KMS-11 (cell line): Measurements from ENCODE around the gene YY1AP1.
"Not testable (repeated sequence)": the region's sequence is repeated elsewhere in the genome, so short reads cannot be mapped to it uniquely, and the experiment has no call there.

Experiments used
- H2AFZ ChIP-seq: fragments of 200-600 bp; sonication (generic); 2 replicates; pipeline ENCODE4 v1.6.1; 2016; ENCODE audit warnings: antibody characterized with exemption, mixed run types, low read depth
- H3K27ac ChIP-seq: fragments of 200-600 bp; sonication (generic); 2 replicates; pipeline ENCODE4 v1.6.1; 2016; ENCODE audit warnings: mild to moderate bottlenecking, mixed run types
- H3K27me3 ChIP-seq: fragments of 200-600 bp; sonication (generic); 2 replicates; pipeline ENCODE4 v1.6.1; 2017; ENCODE audit warnings: mild to moderate bottlenecking, low read depth, mixed run types, moderate library complexity; ENCODE audit not compliant: insufficient read depth
- H3K36me3 ChIP-seq: fragments of 200-600 bp; sonication (generic); 2 replicates; pipeline ENCODE4 v1.6.1; 2017; ENCODE audit warnings: mild to moderate bottlenecking, mixed run types; ENCODE audit not compliant: insufficient read depth
- H3K4me1 ChIP-seq: fragments of 200-600 bp; sonication (generic); 2 replicates; pipeline ENCODE4 v1.6.1; 2016; ENCODE audit warnings: mild to moderate bottlenecking, low read depth, mixed run types; ENCODE audit not compliant: poor library complexity, severe bottlenecking
- H3K4me2 ChIP-seq: fragments of 200-600 bp; sonication (generic); 2 replicates; pipeline ENCODE4 v1.7.0; 2016; ENCODE audit warnings: mild to moderate bottlenecking, mixed run types
- H3K4me3 ChIP-seq: fragments of 200-600 bp; sonication (generic); IDR thresholded peaks from 2 replicates; pipeline ENCODE4 v1.6.1; 2017; ENCODE audit warnings: low read depth, low read length, mixed read lengths; ENCODE audit not compliant: insufficient read depth
- H3K79me2 ChIP-seq: fragments of 200-600 bp; sonication (generic); 2 replicates; pipeline ENCODE4 v1.6.1; 2016; ENCODE audit warnings: low read depth, mixed run types; ENCODE audit not compliant: insufficient read depth
- H3K9ac ChIP-seq: fragments of 200-600 bp; sonication (generic); 2 replicates; pipeline ENCODE4 v1.6.1; 2016; ENCODE audit warnings: mild to moderate bottlenecking, mixed run types
- H4K20me1 ChIP-seq: fragments of 200-600 bp; sonication (generic); 2 replicates; pipeline ENCODE4 v1.6.1; 2016; ENCODE audit warnings: mild to moderate bottlenecking, mixed run types; ENCODE audit not compliant: insufficient read depth
- CTCF ChIP-seq: fragments of 200-600 bp; sonication (generic); conservative IDR thresholded peaks from 2 replicates; pipeline ENCODE4 v1.6.1; 2017; ENCODE audit warnings: low read depth, mild to moderate bottlenecking, antibody characterized with exemption, low read length, moderate library complexity, mixed read lengths

The YY1AP1 gene

DNA sequence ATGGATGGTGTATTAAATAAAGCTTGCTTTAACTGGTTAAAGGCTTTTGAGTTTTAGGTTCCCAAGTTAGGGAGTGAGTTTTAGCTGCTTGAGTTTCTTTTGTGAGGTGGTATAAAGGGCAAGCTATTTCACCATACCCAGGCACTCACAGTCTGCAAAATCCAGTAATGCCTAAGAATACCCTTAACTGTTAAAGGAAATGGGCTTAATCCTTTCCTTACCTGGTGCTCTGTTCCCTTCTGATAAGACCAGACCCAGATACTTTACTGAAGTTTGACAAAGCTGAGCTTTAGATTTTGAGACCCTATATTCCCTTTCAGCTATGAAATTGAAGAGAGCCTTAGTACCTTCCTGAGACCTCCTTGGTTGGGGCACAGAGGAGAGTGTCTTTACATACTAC is 48.2 kb downstream of the YY1AP1 start:
- H3K9ac ChIP-seq, result no peak overlapping the region
- H3K27me3 ChIP-seq, result no peaks in the 10 kb centered on the region
- H2AFZ ChIP-seq, result no peak overlapping the region
- no peak overlapping the region for H3K27ac ChIP-seq
- H3K4me1 ChIP-seq, result peaks cover 3% of the 10 kb centered on the region
- no peak overlapping the region for H3K4me2 ChIP-seq
- H3K4me3 ChIP-seq, result no peak overlapping the region
- H3K79me2 ChIP-seq, result no peaks in the 10 kb centered on the region
- H3K36me3 ChIP-seq, result no peaks in the 10 kb centered on the region
- TF ChIP-seq CTCF, result no peak
- no peaks in the 10 kb centered on the region for H4K20me1 ChIP-seq

- no peaks in the 10 kb centered on the region for H3K79me2 ChIP-seq
- no peaks in the 10 kb centered on the region for H3K27me3 ChIP-seq
- H3K4me1 ChIP-seq, result peaks cover 3% of the 10 kb centered on the region
- no peak overlapping the region for H3K27ac ChIP-seq
- no peak overlapping the region for H3K4me2 ChIP-seq
- H3K4me3 ChIP-seq, result no peak overlapping the region
- no peak for TF ChIP-seq CTCF
- H2AFZ ChIP-seq, result no peak overlapping the region
- H4K20me1 ChIP-seq, result no peaks in the 10 kb centered on the region
- H3K9ac ChIP-seq, result no peak overlapping the region
- no peaks in the 10 kb centered on the region for H3K36me3 ChIP-seq
These were observed 52.0 kb downstream of the YY1AP1 start for GRCh38 chr1:155636397-155637153.

GRCh38 chr1:155626428-155626827 is 62.1 kb downstream of the YY1AP1 start:
- not testable (repeated sequence) for H3K9ac ChIP-seq, H3K4me1 ChIP-seq, H2AFZ ChIP-seq, H3K27me3 ChIP-seq, H3K27ac ChIP-seq, H3K79me2 ChIP-seq, H3K36me3 ChIP-seq, H3K4me3 ChIP-seq, H4K20me1 ChIP-seq, H3K4me2 ChIP-seq

- no peak for TF ChIP-seq CTCF
- Histone ChIP-seq H3K79me2 (no peaks in the 10 kb centered on the region), H2AFZ (no peak overlapping the region), H4K20me1 (no peaks in the 10 kb centered on the region), H3K27ac (no peak overlapping the region), H3K9ac (no peak overlapping the region), H3K27me3 (no peaks in the 10 kb centered on the region), H3K4me3 (no peak overlapping the region), H3K4me2 (no peak overlapping the region), H3K4me1 (no peaks in the 10 kb centered on the region), H3K36me3 (no peaks in the 10 kb centered on the region)
These were observed 65.2 kb downstream of the YY1AP1 start for GRCh38 chr1:155623357-155623756.

- no peaks in the 10 kb centered on the region for H3K79me2 ChIP-seq
- H3K27me3 ChIP-seq, result no peaks in the 10 kb centered on the region
- H4K20me1 ChIP-seq, result no peaks in the 10 kb centered on the region
- no peaks in the 10 kb centered on the region for H3K36me3 ChIP-seq
- TF ChIP-seq CTCF, result no peak
- no peak overlapping the region for H3K27ac ChIP-seq
- H2AFZ ChIP-seq, result no peak overlapping the region
- no peak overlapping the region for H3K4me3 ChIP-seq
- no peaks in the 10 kb centered on the region for H3K4me1 ChIP-seq
- H3K9ac ChIP-seq, result no peak overlapping the region
- H3K4me2 ChIP-seq, result no peak overlapping the region
These were observed 66.4 kb downstream of the YY1AP1 start for GRCh38 chr1:155622191-155622590.

GRCh38 chr1:155613226-155613625 is 75.3 kb downstream of the YY1AP1 start:
- H3K27ac ChIP-seq, H3K4me2 ChIP-seq, H3K9ac ChIP-seq, H3K4me1 ChIP-seq, H3K27me3 ChIP-seq, H4K20me1 ChIP-seq, H3K79me2 ChIP-seq, H3K4me3 ChIP-seq, H3K36me3 ChIP-seq, H2AFZ ChIP-seq: not testable (repeated sequence)

GRCh38 chr1:155610257-155610647 is 78.3 kb downstream of the YY1AP1 start:
- not testable (repeated sequence) for H3K36me3 ChIP-seq, H4K20me1 ChIP-seq, H3K79me2 ChIP-seq, H3K4me1 ChIP-seq, H3K27ac ChIP-seq, H3K27me3 ChIP-seq, H3K4me3 ChIP-seq, H3K4me2 ChIP-seq
- Histone ChIP-seq H3K9ac (peak overlapping the region; percentile 46; the same call in 1 of the 2 replicates), H2AFZ (peak overlapping the region; percentile 70; the same call in 1 of the 2 replicates)
